Measurements from ENCODE around the gene IDNK. TPM values are rescaled to one million over a fixed set of nuclear protein-coding genes. Genes with fewer than 3 reads are reported as not detected.

The IDNK gene
- total RNA-seq, 1 experiment from 2014 or later = 3.3 TPM

- Histone ChIP-seq H3K9ac (ENCODE audit: low read length) (no peak overlapping the region), H3K27ac (ENCODE audit: low read depth, low read length) (no peak overlapping the region), H2AFZ (ENCODE audit: low read depth, low read length, poor library complexity, severe bottlenecking) (no peak overlapping the region), H3K27me3 (ENCODE audit: insufficient read depth, low read length) (no peaks in the 10 kb centered on the region), H3K4me1 (ENCODE audit: control insufficient read depth in 1 of 2, insufficient read depth in 2 of 2, low read length in 2 of 2) (no peaks in the 10 kb centered on the region), H4K20me1 (ENCODE audit: insufficient read depth) (0 out of 2 replicates have a peak, but pooled peaks cover 4% of the 10 kb centered on the region), H3K9me2 (ENCODE audit: insufficient read depth) (no peaks in the 10 kb centered on the region), H3K4me2 (ENCODE audit: low read length) (no peak overlapping the region), H3K9me3 (ENCODE audit: control insufficient read depth in 1 of 2, insufficient read depth in 1 of 2, low read depth in 1 of 2, low read length in 2 of 2) (no peaks in the 10 kb centered on the region), H3K4me3 (replicated peaks in 1 of 2; ENCODE audit: low read depth in 1 of 2, low read length in 2 of 2) (no peak overlapping the region), H3K79me2 (ENCODE audit: insufficient read depth, low read length) (peaks cover 25% of the 10 kb centered on the region; the same call in 1 of the 2 replicates), H3K36me3 (ENCODE audit: control insufficient read depth in 1 of 2, insufficient read depth in 2 of 2, low read length in 2 of 2) (peaks cover 29 to 55% of the 10 kb centered on the region in 2 experiments)
- TF ChIP-seq MAX (IDR thresholded peaks at IDR 0.05) = no peak
- no peak for TF ChIP-seq POLR2A (IDR thresholded peaks at IDR 0.05; ENCODE audit: borderline replicate concordance, extremely low read depth, insufficient read depth, insufficient read length)
- TF ChIP-seq CEBPB (IDR thresholded peaks at IDR 0.05; ENCODE audit: low read depth) = no peak
- TF ChIP-seq CTCF (IDR thresholded peaks at IDR 0.05 in 2 of 3, conservative IDR thresholded peaks at IDR 0.05 in 1 of 3; ENCODE audit: borderline replicate concordance in 1 of 3, insufficient read depth in 1 of 3, low read depth in 2 of 3, low read length in 2 of 3) = no peak
- TF ChIP-seq, protein P1, sequence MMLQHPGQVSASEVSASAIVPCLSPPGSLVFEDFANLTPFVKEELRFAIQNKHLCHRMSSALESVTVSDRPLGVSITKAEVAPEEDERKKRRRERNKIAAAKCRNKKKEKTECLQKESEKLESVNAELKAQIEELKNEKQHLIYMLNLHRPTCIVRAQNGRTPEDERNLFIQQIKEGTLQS (IDR thresholded peaks at IDR 0.05) = no peak
- TF ChIP-seq CBX3 (IDR thresholded peaks at IDR 0.05; ENCODE audit: low read depth) = no peak
- TF ChIP-seq YY1 (IDR thresholded peaks at IDR 0.05; ENCODE audit: extremely low read depth, insufficient replicate concordance, low read depth, low read length) = no peak
- RAD21 ChIA-PET (ENCODE audit: low non-redundant PET in 1 of 2, low total read pairs in 2 of 2, uncharacterized antibody in 2 of 2, unreplicated experiment in 2 of 2) = no interaction called here
- intact Hi-C loops (cut with micrococcal nuclease) = no loop called here
- no TSS peak for BruUV-seq (replicated peaks)
- ATAC-seq (no peak), DNase-seq (ENCODE audit: low read depth, low spot score) (no peak)
- POLR2A ChIA-PET = no interaction called here
- CTCF ChIA-PET = no interaction called here
Measured at GRCh38 chr9:83655433-83655832, 32.5 kb downstream of the IDNK start.

All from HCT116 (cell line).